ENCODE measurements around the gene PLXDC1.
"Not testable (repeated sequence)": the region's sequence is repeated elsewhere in the genome, so short reads cannot be mapped to it uniquely, and the experiment has no call there.

The PLXDC1 gene

GRCh38 chr17:39134878-39135277 lies 16.6 kb downstream of the PLXDC1 start:
- DNase-seq = peak in 1 of 10 donors; percentile 24
- intact Hi-C loops (cut with DNase I) = no loop called here

GRCh38 chr17:39132192-39132610 lies 19.2 kb downstream of the PLXDC1 start:
- DNase-seq = peak in 1 of 10 donors; percentile 61
- intact Hi-C loops (cut with DNase I) = no loop called here

GRCh38 chr17:39131616-39132015 lies 19.8 kb downstream of the PLXDC1 start:
- peak in 2 of 10 donors; percentile 17 to 31 for DNase-seq
- intact Hi-C loops (cut with DNase I) = no loop called here

GRCh38 chr17:39130205-39130604 lies 21.2 kb downstream of the PLXDC1 start:
- DNase-seq = no peak
- intact Hi-C loops (cut with DNase I) = no loop called here

GRCh38 chr17:39129544-39129943 lies 21.9 kb downstream of the PLXDC1 start:
- intact Hi-C loops (cut with DNase I); DNase-seq: not testable (repeated sequence)

- peak in 2 of 10 donors; percentile 12 to 17 for DNase-seq
- intact Hi-C loops (cut with DNase I) = no loop called here
Observed at GRCh38 chr17:39126436-39126835, 25.0 kb downstream of the PLXDC1 start.

GRCh38 chr17:39125143-39125875 lies 26.1 kb downstream of the PLXDC1 start:
- no peak for DNase-seq
- intact Hi-C loops (cut with DNase I) = no loop called here

GRCh38 chr17:39123627-39124026 lies 27.8 kb downstream of the PLXDC1 start:
- intact Hi-C loops (cut with DNase I) = no loop called here
- DNase-seq = no peak

GRCh38 chr17:39122991-39123390 lies 28.4 kb downstream of the PLXDC1 start:
- intact Hi-C loops (cut with DNase I) = no loop called here
- DNase-seq = peak in 1 of 10 donors; percentile 1

GRCh38 chr17:39121919-39122318 lies 29.5 kb downstream of the PLXDC1 start:
- DNase-seq = peak in 2 of 10 donors; percentile 25 to 31
- intact Hi-C loops (cut with DNase I) = not testable (repeated sequence)

GRCh38 chr17:39118674-39119419 lies 32.6 kb downstream of the PLXDC1 start:
- no peak for DNase-seq
- intact Hi-C loops (cut with DNase I) = no loop called here

- DNase-seq = peak in 8 of 10 donors; percentile 43 to 93 (median 69)
- intact Hi-C loops (cut with DNase I) = no loop called here
Observed at GRCh38 chr17:39116224-39116623, 35.2 kb downstream of the PLXDC1 start.

GRCh38 chr17:39115135-39115534 lies 36.3 kb downstream of the PLXDC1 start:
- intact Hi-C loops (cut with DNase I) = no loop called here
- no peak for DNase-seq

GRCh38 chr17:39114723-39115122 lies 36.7 kb downstream of the PLXDC1 start:
- intact Hi-C loops (cut with DNase I) = no loop called here
- peak in 2 of 10 donors; percentile 20 to 86 for DNase-seq

- DNase-seq = no peak
- intact Hi-C loops (cut with DNase I) = no loop called here
Observed at GRCh38 chr17:39113871-39114270, 37.6 kb downstream of the PLXDC1 start.

- no peak for DNase-seq
- intact Hi-C loops (cut with DNase I) = no loop called here
Observed at GRCh38 chr17:39110435-39111136, 40.9 kb downstream of the PLXDC1 start.

- DNase-seq = peak in 1 of 10 donors; percentile 74
- intact Hi-C loops (cut with DNase I) = no loop called here
Observed at GRCh38 chr17:39108461-39109375, 42.7 kb downstream of the PLXDC1 start.

- DNase-seq = no peak
- intact Hi-C loops (cut with DNase I) = no loop called here
Observed at GRCh38 chr17:39107973-39108372, 43.5 kb downstream of the PLXDC1 start.

- DNase-seq = no peak
- intact Hi-C loops (cut with DNase I) = no loop called here
Observed at GRCh38 chr17:39107155-39107554, 44.3 kb downstream of the PLXDC1 start.

GRCh38 chr17:39105705-39106104 lies 45.7 kb downstream of the PLXDC1 start:
- intact Hi-C loops (cut with DNase I) = no loop called here
- DNase-seq = no peak
